Panc1 (cell line): ENCODE measurements around the gene MAS1L.

ENCODE experiments used
- POLR2AphosphoS5 ChIP-seq: IDR thresholded peaks from 2 replicates; pipeline ENCODE4 v1.6.1; 2012; ENCODE audit warnings: mild to moderate bottlenecking, low read depth, low read length, moderate library complexity
- SIN3A ChIP-seq: IDR thresholded peaks from 2 replicates; pipeline ENCODE4 v1.6.1; 2012; ENCODE audit warnings: low read depth, mild to moderate bottlenecking, low read length, moderate library complexity, borderline replicate concordance; ENCODE audit not compliant: insufficient read depth
- TF ChIP-seq, protein P1 (sequence below): fragments of 450-650 bp; IDR thresholded peaks from 2 replicates; pipeline ENCODE4 v1.5.1; 2017; ENCODE audit warnings: mild to moderate bottlenecking
- TF ChIP-seq, protein P2 (sequence below), 2 experiments: IDR thresholded peaks; 2 replicates each; pipeline ENCODE4 v1.6.1; 2011 to 2012; ENCODE audit warnings: low read depth in 2 of 2, control low read depth in 1 of 2, low read length in 1 of 2, mild to moderate bottlenecking in 1 of 2, moderate library complexity in 1 of 2; ENCODE audit not compliant: insufficient read depth in 1 of 2

DNA sequence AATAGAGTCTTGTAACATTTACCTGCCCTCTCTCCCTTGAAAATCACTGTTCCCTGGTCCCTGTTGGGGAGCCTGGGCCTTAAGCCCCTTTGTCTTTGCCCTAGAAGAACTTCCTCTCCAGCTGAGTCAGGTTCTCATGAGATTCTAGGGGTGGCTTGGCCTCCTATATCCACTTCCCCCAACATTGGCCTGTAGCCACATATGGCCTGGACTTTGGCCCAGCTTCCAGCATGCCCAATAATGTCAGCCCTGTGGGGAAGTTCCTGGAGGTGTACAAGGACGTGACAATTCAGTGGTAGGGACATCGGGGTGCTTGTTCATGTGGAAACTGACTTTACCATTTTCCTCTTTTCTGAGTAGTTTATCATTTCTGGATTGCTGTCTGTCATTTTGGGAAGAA lies 17.2 kb upstream of the MAS1L start:
- TF ChIP-seq POLR2AphosphoS5 (no peak), SIN3A (no peak)
- TF ChIP-seq, protein P1, sequence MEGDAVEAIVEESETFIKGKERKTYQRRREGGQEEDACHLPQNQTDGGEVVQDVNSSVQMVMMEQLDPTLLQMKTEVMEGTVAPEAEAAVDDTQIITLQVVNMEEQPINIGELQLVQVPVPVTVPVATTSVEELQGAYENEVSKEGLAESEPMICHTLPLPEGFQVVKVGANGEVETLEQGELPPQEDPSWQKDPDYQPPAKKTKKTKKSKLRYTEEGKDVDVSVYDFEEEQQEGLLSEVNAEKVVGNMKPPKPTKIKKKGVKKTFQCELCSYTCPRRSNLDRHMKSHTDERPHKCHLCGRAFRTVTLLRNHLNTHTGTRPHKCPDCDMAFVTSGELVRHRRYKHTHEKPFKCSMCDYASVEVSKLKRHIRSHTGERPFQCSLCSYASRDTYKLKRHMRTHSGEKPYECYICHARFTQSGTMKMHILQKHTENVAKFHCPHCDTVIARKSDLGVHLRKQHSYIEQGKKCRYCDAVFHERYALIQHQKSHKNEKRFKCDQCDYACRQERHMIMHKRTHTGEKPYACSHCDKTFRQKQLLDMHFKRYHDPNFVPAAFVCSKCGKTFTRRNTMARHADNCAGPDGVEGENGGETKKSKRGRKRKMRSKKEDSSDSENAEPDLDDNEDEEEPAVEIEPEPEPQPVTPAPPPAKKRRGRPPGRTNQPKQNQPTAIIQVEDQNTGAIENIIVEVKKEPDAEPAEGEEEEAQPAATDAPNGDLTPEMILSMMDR = no peak
- TF ChIP-seq, protein P2, sequence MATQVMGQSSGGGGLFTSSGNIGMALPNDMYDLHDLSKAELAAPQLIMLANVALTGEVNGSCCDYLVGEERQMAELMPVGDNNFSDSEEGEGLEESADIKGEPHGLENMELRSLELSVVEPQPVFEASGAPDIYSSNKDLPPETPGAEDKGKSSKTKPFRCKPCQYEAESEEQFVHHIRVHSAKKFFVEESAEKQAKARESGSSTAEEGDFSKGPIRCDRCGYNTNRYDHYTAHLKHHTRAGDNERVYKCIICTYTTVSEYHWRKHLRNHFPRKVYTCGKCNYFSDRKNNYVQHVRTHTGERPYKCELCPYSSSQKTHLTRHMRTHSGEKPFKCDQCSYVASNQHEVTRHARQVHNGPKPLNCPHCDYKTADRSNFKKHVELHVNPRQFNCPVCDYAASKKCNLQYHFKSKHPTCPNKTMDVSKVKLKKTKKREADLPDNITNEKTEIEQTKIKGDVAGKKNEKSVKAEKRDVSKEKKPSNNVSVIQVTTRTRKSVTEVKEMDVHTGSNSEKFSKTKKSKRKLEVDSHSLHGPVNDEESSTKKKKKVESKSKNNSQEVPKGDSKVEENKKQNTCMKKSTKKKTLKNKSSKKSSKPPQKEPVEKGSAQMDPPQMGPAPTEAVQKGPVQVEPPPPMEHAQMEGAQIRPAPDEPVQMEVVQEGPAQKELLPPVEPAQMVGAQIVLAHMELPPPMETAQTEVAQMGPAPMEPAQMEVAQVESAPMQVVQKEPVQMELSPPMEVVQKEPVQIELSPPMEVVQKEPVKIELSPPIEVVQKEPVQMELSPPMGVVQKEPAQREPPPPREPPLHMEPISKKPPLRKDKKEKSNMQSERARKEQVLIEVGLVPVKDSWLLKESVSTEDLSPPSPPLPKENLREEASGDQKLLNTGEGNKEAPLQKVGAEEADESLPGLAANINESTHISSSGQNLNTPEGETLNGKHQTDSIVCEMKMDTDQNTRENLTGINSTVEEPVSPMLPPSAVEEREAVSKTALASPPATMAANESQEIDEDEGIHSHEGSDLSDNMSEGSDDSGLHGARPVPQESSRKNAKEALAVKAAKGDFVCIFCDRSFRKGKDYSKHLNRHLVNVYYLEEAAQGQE (IDR thresholded peaks at IDR 0.05; ENCODE audit: insufficient read depth in 1 of 2, low read depth in 2 of 2, low read length in 1 of 2) = no peak
